ENCODE results near the gene CELF4.

GRCh38 chr18:37577051-37577611, 11.5 kb upstream of the CELF4 start:
- no peak for TF ChIP-seq POLR2AphosphoS5 (IDR thresholded peaks at IDR 0.05; ENCODE audit: borderline replicate concordance, low read depth, low read length)
- no peak for TF ChIP-seq EZH2 (IDR thresholded peaks at IDR 0.05)

Data from SK-N-MC (cell line).